ENCODE data around the gene AGBL4.

AGBL4 gene

DNA sequence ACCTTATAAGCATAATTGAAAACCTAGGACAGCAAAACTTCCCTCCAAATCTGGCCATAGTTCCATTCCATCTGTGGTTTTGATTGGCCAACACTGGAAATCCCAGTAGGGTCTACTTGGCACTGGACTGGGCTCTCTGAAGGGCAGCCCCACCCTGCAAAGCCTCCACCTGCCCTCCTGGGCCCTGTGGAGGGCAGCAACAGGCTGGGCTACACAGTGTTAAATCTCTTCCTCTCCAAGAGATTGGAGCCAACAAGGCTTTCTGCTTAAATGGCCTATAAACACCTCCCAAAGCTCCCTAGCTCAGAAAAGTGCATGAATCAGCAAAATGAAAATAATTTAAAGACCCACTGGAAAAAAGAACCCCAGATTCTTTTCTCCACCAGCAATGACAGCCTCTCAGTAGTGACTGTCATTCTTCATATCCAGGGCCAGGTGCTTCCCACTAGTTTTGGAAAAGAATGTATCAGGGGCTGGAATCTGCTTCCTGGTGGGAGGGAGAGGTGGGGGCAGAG, 1305.6 kb downstream of the AGBL4 start:
- Histone ChIP-seq H3K4me3 (ENCODE audit: low read depth in 1 of 2, low read length in 1 of 2) (no peak overlapping the region), H3K4me1 (ENCODE audit: control insufficient read depth in 1 of 2, insufficient read depth in 1 of 2, low read depth in 1 of 2, low read length in 1 of 2) (no peaks in the 10 kb centered on the region), H3K27ac (no peak overlapping the region), H3K36me3 (no peaks in the 10 kb centered on the region), H3K27me3 (no peaks in the 10 kb centered on the region), H3K9me3 (no peaks in the 10 kb centered on the region)
- TF ChIP-seq, protein P1, sequence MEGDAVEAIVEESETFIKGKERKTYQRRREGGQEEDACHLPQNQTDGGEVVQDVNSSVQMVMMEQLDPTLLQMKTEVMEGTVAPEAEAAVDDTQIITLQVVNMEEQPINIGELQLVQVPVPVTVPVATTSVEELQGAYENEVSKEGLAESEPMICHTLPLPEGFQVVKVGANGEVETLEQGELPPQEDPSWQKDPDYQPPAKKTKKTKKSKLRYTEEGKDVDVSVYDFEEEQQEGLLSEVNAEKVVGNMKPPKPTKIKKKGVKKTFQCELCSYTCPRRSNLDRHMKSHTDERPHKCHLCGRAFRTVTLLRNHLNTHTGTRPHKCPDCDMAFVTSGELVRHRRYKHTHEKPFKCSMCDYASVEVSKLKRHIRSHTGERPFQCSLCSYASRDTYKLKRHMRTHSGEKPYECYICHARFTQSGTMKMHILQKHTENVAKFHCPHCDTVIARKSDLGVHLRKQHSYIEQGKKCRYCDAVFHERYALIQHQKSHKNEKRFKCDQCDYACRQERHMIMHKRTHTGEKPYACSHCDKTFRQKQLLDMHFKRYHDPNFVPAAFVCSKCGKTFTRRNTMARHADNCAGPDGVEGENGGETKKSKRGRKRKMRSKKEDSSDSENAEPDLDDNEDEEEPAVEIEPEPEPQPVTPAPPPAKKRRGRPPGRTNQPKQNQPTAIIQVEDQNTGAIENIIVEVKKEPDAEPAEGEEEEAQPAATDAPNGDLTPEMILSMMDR (IDR thresholded peaks at IDR 0.05): no peak

DNA sequence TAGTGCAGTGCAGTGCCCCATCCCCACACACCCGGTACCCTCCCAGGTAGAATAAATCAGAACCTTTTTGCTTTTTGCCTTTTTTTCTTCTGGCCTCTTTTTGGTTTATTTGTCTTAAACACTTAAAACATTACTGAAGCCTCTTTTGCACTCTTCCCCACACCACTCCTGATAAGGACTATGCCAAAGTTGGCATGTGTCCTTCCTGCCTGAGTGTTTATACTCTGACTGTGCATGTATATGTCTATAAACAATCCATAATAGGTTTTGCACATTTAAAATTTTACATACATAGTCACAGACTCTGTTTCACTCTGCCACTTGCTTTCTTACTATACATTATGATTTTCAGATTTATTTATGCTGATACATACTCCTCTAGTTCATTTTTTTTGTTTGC, 1306.7 kb downstream of the AGBL4 start:
- H3K27me3 ChIP-seq: no peaks in the 10 kb centered on the region
- no peaks in the 10 kb centered on the region for H3K9me3 ChIP-seq
- TF ChIP-seq, protein P1 (IDR thresholded peaks at IDR 0.05): no peak
- no peaks in the 10 kb centered on the region for H3K36me3 ChIP-seq
- no peak overlapping the region for H3K27ac ChIP-seq
- no peaks in the 10 kb centered on the region for H3K4me1 ChIP-seq (ENCODE audit: control insufficient read depth in 1 of 2, insufficient read depth in 1 of 2, low read depth in 1 of 2, low read length in 1 of 2)
- no peak overlapping the region for H3K4me3 ChIP-seq (ENCODE audit: low read depth in 1 of 2, low read length in 1 of 2)

DNA sequence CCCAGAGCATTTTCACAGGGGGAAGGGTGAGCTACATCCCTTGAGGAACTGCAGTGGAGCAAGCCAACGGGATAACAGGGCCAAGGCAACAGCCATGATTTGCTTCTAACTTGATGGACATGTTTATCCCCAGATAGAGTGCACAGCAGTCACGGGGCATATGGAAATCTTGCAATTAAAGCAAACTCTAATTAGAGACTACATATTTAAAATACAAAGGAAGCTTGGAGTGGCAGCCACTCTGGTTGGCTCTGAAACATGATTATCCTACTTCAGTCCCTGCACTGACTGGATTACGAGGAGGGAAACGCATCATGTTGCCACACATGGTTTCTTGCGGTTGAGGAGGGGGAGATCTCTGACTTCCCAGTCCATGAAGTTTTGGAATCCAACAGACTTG, 1307.8 kb downstream of the AGBL4 start:
- Histone ChIP-seq H3K4me1 (ENCODE audit: control insufficient read depth in 1 of 2, insufficient read depth in 1 of 2, low read depth in 1 of 2, low read length in 1 of 2) (no peaks in the 10 kb centered on the region), H3K36me3 (no peaks in the 10 kb centered on the region), H3K27ac (no peak overlapping the region), H3K4me3 (ENCODE audit: low read depth in 1 of 2, low read length in 1 of 2) (no peak overlapping the region), H3K9me3 (no peaks in the 10 kb centered on the region), H3K27me3 (no peaks in the 10 kb centered on the region)
- TF ChIP-seq, protein P1 (IDR thresholded peaks at IDR 0.05): no peak

DNA sequence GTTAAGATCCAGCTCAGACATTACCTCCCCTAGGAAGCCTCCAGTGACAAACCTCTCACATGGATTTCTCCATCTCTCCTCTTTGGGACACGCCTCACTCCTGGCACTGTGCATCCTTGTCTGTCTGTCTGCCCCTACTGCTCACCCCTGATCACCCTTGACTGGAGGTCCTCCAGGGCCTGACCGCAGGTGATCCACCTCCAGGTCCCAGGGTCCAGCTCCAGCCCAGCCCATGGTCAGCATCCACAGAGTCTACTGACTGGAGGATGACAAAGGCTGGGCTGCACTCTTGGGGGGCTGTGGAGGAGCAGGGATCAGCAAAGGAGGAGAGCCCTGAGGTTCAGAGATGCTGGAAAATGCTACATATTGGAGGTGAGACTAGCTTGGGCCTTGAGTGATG, 1312.8 kb downstream of the AGBL4 start:
- Histone ChIP-seq H3K9me3 (no peaks in the 10 kb centered on the region), H3K27ac (no peak overlapping the region), H3K4me1 (ENCODE audit: control insufficient read depth in 1 of 2, insufficient read depth in 1 of 2, low read depth in 1 of 2, low read length in 1 of 2) (no peaks in the 10 kb centered on the region), H3K36me3 (no peaks in the 10 kb centered on the region), H3K27me3 (no peaks in the 10 kb centered on the region), H3K4me3 (ENCODE audit: low read depth in 1 of 2, low read length in 1 of 2) (no peak overlapping the region)
- TF ChIP-seq, protein P1 (IDR thresholded peaks at IDR 0.05): no peak

DNA sequence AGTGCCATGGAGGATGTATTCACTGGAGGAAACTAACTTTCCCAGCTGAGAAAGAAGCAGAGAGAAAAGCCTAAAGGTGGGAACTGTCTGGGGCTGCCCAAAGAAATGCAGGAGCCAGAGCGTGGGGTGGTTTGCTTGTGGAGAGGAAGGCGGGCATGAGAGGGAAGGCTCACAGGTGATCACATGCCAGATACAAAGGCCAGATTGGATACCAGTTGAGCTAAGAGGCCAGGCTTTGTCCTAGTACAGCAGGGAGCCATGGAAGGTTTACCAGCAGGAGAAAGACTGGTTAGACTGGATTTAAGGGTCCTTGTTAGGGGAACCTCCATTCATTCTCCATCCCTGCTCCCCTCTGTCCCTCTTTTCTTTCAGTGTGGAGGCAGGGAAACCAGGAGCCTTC, 1313.4 kb downstream of the AGBL4 start:
- H3K27ac ChIP-seq: no peak overlapping the region
- no peak overlapping the region for H3K4me3 ChIP-seq (ENCODE audit: low read depth in 1 of 2, low read length in 1 of 2)
- no peaks in the 10 kb centered on the region for H3K36me3 ChIP-seq
- no peaks in the 10 kb centered on the region for H3K9me3 ChIP-seq
- H3K27me3 ChIP-seq: no peaks in the 10 kb centered on the region
- TF ChIP-seq, protein P1 (IDR thresholded peaks at IDR 0.05): no peak
- no peaks in the 10 kb centered on the region for H3K4me1 ChIP-seq (ENCODE audit: control insufficient read depth in 1 of 2, insufficient read depth in 1 of 2, low read depth in 1 of 2, low read length in 1 of 2)

DNA sequence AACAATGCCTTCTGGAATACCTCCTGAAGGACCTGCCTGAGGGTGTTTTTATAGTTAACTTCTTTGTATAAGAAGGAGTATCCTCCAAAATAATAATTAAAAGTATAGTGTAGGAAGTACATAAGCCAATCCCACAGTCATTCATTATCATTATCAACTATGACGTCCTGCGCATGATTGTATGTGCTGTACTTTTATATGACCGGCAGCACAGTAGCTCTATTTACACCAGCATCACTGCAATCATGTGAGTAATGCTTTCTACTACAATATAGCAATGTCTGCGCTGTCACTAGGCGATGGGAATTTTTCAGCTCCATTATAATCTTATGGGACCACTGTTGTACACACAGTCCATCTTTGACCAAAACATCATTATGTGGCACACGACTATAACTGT, 1319.0 kb downstream of the AGBL4 start:
- Histone ChIP-seq H3K36me3 (no peaks in the 10 kb centered on the region), H3K9me3 (no peaks in the 10 kb centered on the region), H3K27me3 (no peaks in the 10 kb centered on the region), H3K27ac (no peak overlapping the region), H3K4me1 (ENCODE audit: control insufficient read depth in 1 of 2, insufficient read depth in 1 of 2, low read depth in 1 of 2, low read length in 1 of 2) (no peaks in the 10 kb centered on the region), H3K4me3 (ENCODE audit: low read depth in 1 of 2, low read length in 1 of 2) (no peak overlapping the region)
- TF ChIP-seq, protein P1 (IDR thresholded peaks at IDR 0.05): no peak

Measured in neutrophil (primary cell).